SK-N-SH (cell line): ENCODE data around the gene INSRR. TPM values are rescaled to one million over a fixed set of nuclear protein-coding genes. Genes with fewer than 3 reads are reported as not detected.

ENCODE experiments used
- CTCF ChIA-PET: fragments of 300-600, 350-600 bp; formaldehyde crosslinking; extraction: SDS; loops from one replicate; lab custom pipeline; 2021; lab: Yijun Ruan, JAX
- POLR2A ChIA-PET: fragments of 350-600 bp; sonication (Branson Sonifier 250); formaldehyde crosslinking; extraction: SDS; loops from one replicate; lab custom pipeline; 2020; ENCODE audit warnings: antibody characterized with exemption, inconsistent platforms; lab: Yijun Ruan, JAX
- DNase-seq: peaks from one replicate; pipeline ENCODE4 v3.0.0; 2012
- H2AFZ ChIP-seq: fragments of 200-600 bp; sonication (generic); 2 replicates; pipeline ENCODE4 v1.8.1; 2016; ENCODE audit warnings: antibody characterized with exemption, mild to moderate bottlenecking, low read depth
- H3F3A ChIP-seq: fragments of 200-600 bp; sonication (generic); replicated peaks from 2 replicates; pipeline ENCODE3; 2016; ENCODE audit warnings: antibody characterized with exemption, mild to moderate bottlenecking; ENCODE audit not compliant: insufficient read depth
- H3K27ac ChIP-seq, 2 experiments: fragments of 200-500 bp in 1 of 2; fragments of 200-600 bp in 1 of 2; sonication (Bioruptor generic) in 1 of 2; sonication (generic), shearing (Covaris generic) in 1 of 2; 2 replicates each; pipeline versions ENCODE4 v1.5.1 to v1.6.1; 2014 to 2016; ENCODE audit warnings: low read depth in 2 of 2, inconsistent platforms in 1 of 2, low read length in 1 of 2, mild to moderate bottlenecking in 1 of 2, mixed read lengths in 1 of 2
- H3K27me3 ChIP-seq: fragments of 200-600 bp; sonication (generic), shearing (Covaris generic); 2 replicates; pipeline ENCODE4 v1.6.1; 2016; ENCODE audit warnings: mixed run types; ENCODE audit not compliant: insufficient read depth
- H3K36me3 ChIP-seq, 2 experiments: fragments of 200-500 bp in 1 of 2; fragments of 200-600 bp in 1 of 2; sonication (Bioruptor generic) in 1 of 2; sonication (generic) in 1 of 2; replicated peaks in 1 of 2; 2 replicates each; pipeline versions ENCODE3 to v1.5.1; 2014 to 2016; ENCODE audit warnings: low read length in 1 of 2, mild to moderate bottlenecking in 1 of 2; ENCODE audit not compliant: insufficient read depth in 2 of 2, control insufficient read depth in 1 of 2
- H3K4me1 ChIP-seq, 2 experiments: fragments of 200-500 bp in 1 of 2; fragments of 200-600 bp in 1 of 2; sonication (Bioruptor generic) in 1 of 2; sonication (generic), shearing (Covaris generic) in 1 of 2; 2 replicates each; pipeline versions ENCODE4 v1.5.1 to v1.6.1; 2014 to 2016; ENCODE audit warnings: low read depth in 1 of 2, low read length in 1 of 2, mixed run types in 1 of 2; ENCODE audit not compliant: insufficient read depth in 2 of 2, control insufficient read depth in 1 of 2
- H3K4me2 ChIP-seq: fragments of 200-600 bp; sonication (generic), shearing (Covaris generic); 2 replicates; pipeline ENCODE4 v1.6.1; 2017; ENCODE audit warnings: mixed run types
- H3K4me3 ChIP-seq, 2 experiments: fragments of 200-500 bp in 1 of 2; fragments of 200-600 bp in 1 of 2; sonication (Bioruptor generic) in 1 of 2; sonication (generic), shearing (Covaris generic) in 1 of 2; 2 replicates each; pipeline versions ENCODE4 v1.5.1 to v1.8.1; 2014 to 2016; ENCODE audit warnings: low read depth in 2 of 2, inconsistent platforms in 1 of 2, low read length in 1 of 2, mild to moderate bottlenecking in 1 of 2, mixed read lengths in 1 of 2, moderate library complexity in 1 of 2
- H3K79me2 ChIP-seq: fragments of 200-600 bp; sonication (generic); 2 replicates; pipeline ENCODE4 v1.8.1; 2017; ENCODE audit warnings: mild to moderate bottlenecking; ENCODE audit not compliant: insufficient read depth
- H3K9ac ChIP-seq: fragments of 200-600 bp; sonication (generic); 2 replicates; pipeline ENCODE4 v1.6.1; 2017; ENCODE audit warnings: mixed run types
- H3K9me2 ChIP-seq: fragments of 200-600 bp; sonication (generic); 2 replicates; pipeline ENCODE4 v1.6.1; 2017; ENCODE audit warnings: mixed run types
- H3K9me3 ChIP-seq: fragments of 200-600 bp; sonication (generic); 2 replicates; pipeline ENCODE4 v1.6.1; 2017; ENCODE audit warnings: mixed run types, mild to moderate bottlenecking, moderate library complexity
- H4K20me1 ChIP-seq: fragments of 200-600 bp; sonication (generic); 2 replicates; pipeline ENCODE4 v1.6.1; 2017; ENCODE audit warnings: mild to moderate bottlenecking, mixed run types; ENCODE audit not compliant: insufficient read depth
- CHD2 ChIP-seq: fragments of 150-350 bp; IDR thresholded peaks from 2 replicates; pipeline ENCODE4 v1.6.1; 2018; ENCODE audit warnings: low read length; ENCODE audit not compliant: partially characterized antibody
- ELF1 ChIP-seq: IDR thresholded peaks from 2 replicates; pipeline ENCODE4 v1.4.0; 2012
- EP300 ChIP-seq, 2 experiments: IDR thresholded peaks; 2 replicates each; pipeline versions ENCODE4 v1.4.0 to v1.6.1; 2012; ENCODE audit warnings: borderline replicate concordance in 1 of 2, low read depth in 1 of 2, low read length in 1 of 2
- FOXJ3 ChIP-seq: sonication (generic); formaldehyde crosslinking; IDR thresholded peaks from 2 replicates; pipeline ENCODE4 v1.5.1; 2020; ENCODE audit warnings: mild to moderate bottlenecking, missing genetic modification reagents
- GABPA ChIP-seq: IDR thresholded peaks from 2 replicates; pipeline ENCODE4 v1.4.0; 2012; ENCODE audit warnings: low read depth, mild to moderate bottlenecking
- IRF3 ChIP-seq: fragments of 150-350 bp; IDR thresholded peaks from 2 replicates; pipeline ENCODE4 v1.6.1; 2016; ENCODE audit warnings: mild to moderate bottlenecking, low read depth, low read length
- NFIC ChIP-seq: IDR thresholded peaks from 2 replicates; pipeline ENCODE4 v1.4.0; 2012; ENCODE audit warnings: borderline replicate concordance
- PBX3 ChIP-seq: IDR thresholded peaks from 2 replicates; pipeline ENCODE4; 2012
- POLR2AphosphoS5 ChIP-seq: IDR thresholded peaks from 2 replicates; pipeline ENCODE4 v1.6.1; 2012; ENCODE audit warnings: low read depth, low read length
- RCOR1 ChIP-seq: fragments of 150-350 bp; IDR thresholded peaks from 2 replicates; pipeline ENCODE4 v1.6.1; 2017; ENCODE audit warnings: antibody characterized with exemption, low read length
- REST ChIP-seq: IDR thresholded peaks from 2 replicates; pipeline ENCODE4 v1.6.1; 2012; ENCODE audit warnings: mild to moderate bottlenecking, low read depth, low read length, moderate library complexity
- RFX5 ChIP-seq: IDR thresholded peaks from 2 replicates; pipeline ENCODE4 v1.6.1; 2012; ENCODE audit warnings: mild to moderate bottlenecking, improper control_type of control experiment, low read length
- TAF1 ChIP-seq: IDR thresholded peaks from 2 replicates; pipeline ENCODE4 v1.6.1; 2012; ENCODE audit warnings: low read depth, mild to moderate bottlenecking, low read length, moderate library complexity, borderline replicate concordance
- TEAD4 ChIP-seq: IDR thresholded peaks from 2 replicates; pipeline ENCODE4 v1.4.0; 2012; ENCODE audit warnings: mild to moderate bottlenecking, borderline replicate concordance; ENCODE audit not compliant: insufficient read depth
- USF1 ChIP-seq: IDR thresholded peaks from 2 replicates; pipeline ENCODE4 v1.4.0; 2012; ENCODE audit warnings: low read depth, borderline replicate concordance
- YY1 ChIP-seq: IDR thresholded peaks from 2 replicates; pipeline ENCODE4 v1.4.0; 2012; ENCODE audit warnings: low read depth, mild to moderate bottlenecking
- WGBS: methylation state at CpG from one replicate; pipeline ENCODE4 v1.1.6; 2017; ENCODE audit warnings: low lambda C conversion rate; 5-methylcytosine and 5-hydroxymethylcytosine counted together
- polyA plus RNA-seq, 3 experiments: library from polyadenylated mRNA; depleted of rRNA; stranded (reverse); fragments of >200 nt; gene quantifications; 2 replicates each; pipeline ENCODE4 v1.2.3, GENCODE V29; 2012

The INSRR gene
- polyA plus RNA-seq, 1 of the 3 experiments (the other 2 are of a cell fraction): 0.20 TPM

GRCh38 chr1:156841295-156841855 is 17.5 kb downstream of the INSRR start:
- H4K20me1 ChIP-seq: no peaks in the 10 kb centered on the region
- TF ChIP-seq IRF3 (no peak), REST (peak; percentile 73), TEAD4 (no peak), RCOR1 (no peak), GABPA (no peak), POLR2AphosphoS5 (no peak)
- no peak overlapping the region for H3K4me3 ChIP-seq
- H3K9me2 ChIP-seq: no peaks in the 10 kb centered on the region
- H3F3A ChIP-seq: no peaks in the 10 kb centered on the region
- no peaks in the 10 kb centered on the region for H3K36me3 ChIP-seq
- WGBS: 74% methylated on average over 10 of the region's 16 CpGs
- ChIA-PET POLR2A (interaction anchor here (1.1 to 5.8 kb wide), 3 partner anchors 11 to 19 kb away, joined by 3 to 38 read pairs (median 4); partner anchors contain the start of genes INSRR and NTRK1), CTCF (interaction anchor here (0.7 to 12.8 kb wide), 6 partner anchors 13 to 151 kb away, joined by 3 to 476 read pairs (median 126); partner anchors contain the start of genes INSRR, NTRK1 and PEAR1)
- no peak overlapping the region; a peak in 1 of 4 replicates for H3K27ac ChIP-seq
- H2AFZ ChIP-seq: no peak overlapping the region
- no peaks in the 10 kb centered on the region for H3K9me3 ChIP-seq
- no peak for DNase-seq
- H3K27me3 ChIP-seq: no peaks in the 10 kb centered on the region; the same call in 1 of the 2 replicates
- H3K4me1 ChIP-seq: peaks cover 0 to 32% of the 10 kb centered on the region in 2 experiments; a peak in 1 of 4 replicates
- H3K9ac ChIP-seq: no peak overlapping the region
- H3K4me2 ChIP-seq: no peak overlapping the region
- H3K79me2 ChIP-seq: no peaks in the 10 kb centered on the region

GRCh38 chr1:156840898-156841279 is 18.0 kb downstream of the INSRR start:
- ChIA-PET CTCF (interaction anchor here (1.1 to 12.8 kb wide), 6 partner anchors 14 to 151 kb away, joined by 4 to 476 read pairs (median 126); partner anchors contain the start of genes INSRR, NTRK1 and PEAR1), POLR2A (interaction anchor here (1.1 to 5.8 kb wide), 3 partner anchors 12 to 20 kb away, joined by 3 to 38 read pairs (median 4); partner anchors contain the start of genes INSRR and NTRK1)
- Histone ChIP-seq H3K36me3 (no peaks in the 10 kb centered on the region), H3K9me3 (no peaks in the 10 kb centered on the region), H3K4me3 (no peak overlapping the region), H3K4me1 (peaks cover 0 to 37% of the 10 kb centered on the region in 2 experiments; a peak in 1 of 4 replicates), H3F3A (no peaks in the 10 kb centered on the region), H3K27ac (no peak overlapping the region; a peak in 1 of 4 replicates), H2AFZ (no peak overlapping the region), H4K20me1 (no peaks in the 10 kb centered on the region), H3K4me2 (no peak overlapping the region), H3K27me3 (no peaks in the 10 kb centered on the region; the same call in 1 of the 2 replicates), H3K79me2 (no peaks in the 10 kb centered on the region), H3K9ac (no peak overlapping the region), H3K9me2 (no peaks in the 10 kb centered on the region)
- 76% methylated on average over 13 of the region's 14 CpGs for WGBS
- DNase-seq: no peak
- no peak for TF ChIP-seq RFX5
- no peak for TF ChIP-seq IRF3
- TF ChIP-seq FOXJ3 (CRISPR knock-in tag): no peak
- TF ChIP-seq PBX3: no peak
- no peak for TF ChIP-seq NFIC
- no peak for TF ChIP-seq RCOR1
- TF ChIP-seq TEAD4: no peak
- no peak for TF ChIP-seq USF1
- no peak for TF ChIP-seq EP300 (IDR thresholded peaks at IDR 0.05; ENCODE audit: borderline replicate concordance in 1 of 2, low read depth in 1 of 2, low read length in 1 of 2)
- TF ChIP-seq YY1: no peak
- TF ChIP-seq CHD2: no peak
- TF ChIP-seq TAF1: no peak
- no peak for TF ChIP-seq ELF1
